22Rv1 (cell line): ENCODE measurements around the gene FUNDC1.

Source experiments
- CTCF ChIP-seq: fragments of 450-650 bp; IDR thresholded peaks from 2 replicates; pipeline ENCODE4 v1.5.1; 2017; ENCODE audit warnings: mild to moderate bottlenecking
- ZFX ChIP-seq: fragments of 450-650 bp; IDR thresholded peaks from 2 replicates; pipeline ENCODE4 v1.6.1; 2017; ENCODE audit warnings: antibody characterized with exemption, borderline replicate concordance

- no peak for TF ChIP-seq CTCF
- TF ChIP-seq ZFX: no peak
Measured at GRCh38 chrX:44550563-44550962, 7.9 kb upstream of the FUNDC1 start.
